GM21423 (cell line): Measurements from ENCODE around the gene SNRNP200.
A peak's percentile ranks its signal among the peaks of the same experiment; 100 is the strongest.
"Not testable (repeated sequence)": the region's sequence is repeated elsewhere in the genome, so short reads cannot be mapped to it uniquely, and the experiment has no call there.

ENCODE experiments used
- ATAC-seq: cut with Tn5 transposase; IDR thresholded peaks from one replicate; pipeline ENCODE4 v1.9.1; 2021; ENCODE audit warnings: mild to moderate bottlenecking, moderate library complexity; ENCODE audit not compliant: unreplicated experiment

Gene SNRNP200

DNA sequence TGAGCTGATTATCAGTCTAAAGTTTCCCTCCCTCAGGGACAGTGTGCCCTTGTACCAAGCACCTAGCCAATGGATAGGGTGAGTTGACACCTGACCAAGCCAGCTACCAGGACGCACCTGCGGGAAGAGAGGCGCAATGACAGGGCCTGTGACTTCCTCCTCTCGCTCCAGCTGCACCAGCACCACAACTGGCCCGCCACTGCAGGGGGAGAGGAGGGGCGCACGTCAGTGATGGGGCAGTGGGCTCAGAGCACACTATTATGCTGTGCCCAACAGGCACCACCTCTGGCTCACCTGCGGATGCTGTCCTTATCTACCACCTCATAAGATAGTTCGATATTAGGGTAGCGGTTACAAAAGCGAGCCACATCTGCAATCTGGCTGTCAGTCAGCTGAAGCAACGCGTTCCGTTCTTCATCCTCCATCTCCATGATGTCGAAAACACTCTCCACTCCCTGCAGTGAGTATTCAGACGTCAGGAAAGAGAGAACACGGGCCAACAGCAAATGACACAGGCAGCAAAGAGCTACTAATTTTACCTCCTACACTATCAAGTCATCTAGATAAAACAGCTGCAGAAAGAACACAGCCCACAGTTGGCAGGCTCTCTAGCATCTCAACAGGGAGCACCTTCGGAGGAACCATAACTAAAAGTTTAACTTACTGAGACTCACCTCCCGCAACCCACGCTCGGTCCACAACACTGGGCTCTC is 28.4 kb downstream of the SNRNP200 start:
- ATAC-seq = no peak

DNA sequence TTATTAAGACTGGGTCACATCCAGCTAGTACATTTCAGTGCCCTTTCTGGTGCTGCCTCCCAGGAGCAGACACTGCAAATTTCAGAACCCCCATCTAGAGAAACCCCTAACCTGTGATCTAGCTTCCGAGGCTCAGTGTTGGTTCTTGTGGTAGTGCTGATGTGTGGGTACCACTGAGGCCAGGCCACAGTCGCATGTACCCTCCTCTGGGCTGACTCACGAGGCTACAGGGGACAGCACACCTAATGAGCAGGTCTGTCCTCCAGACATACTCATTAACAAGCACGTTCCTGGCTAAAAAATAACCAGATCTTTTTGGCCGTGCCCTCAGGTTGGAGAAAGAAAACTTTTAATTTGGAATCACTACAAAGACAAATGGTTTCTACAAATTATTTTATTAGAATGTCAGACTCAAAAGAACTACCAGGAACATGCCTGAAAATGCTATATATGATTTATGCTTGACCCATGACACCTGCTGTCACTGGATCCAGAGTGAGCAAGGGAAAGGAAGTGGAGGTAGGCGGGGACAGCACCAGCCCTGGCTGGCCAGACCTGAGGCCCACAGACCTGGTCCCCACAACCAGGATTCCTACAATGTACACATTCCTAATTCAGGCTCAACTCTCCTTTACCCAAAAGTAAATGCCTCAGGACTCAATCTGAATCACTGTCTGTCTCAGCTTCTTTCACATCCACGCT is 30.8 kb downstream of the SNRNP200 start:
- no peak for ATAC-seq

- no peak for ATAC-seq
Measured at GRCh38 chr2:96273763-96274162, 31.6 kb downstream of the SNRNP200 start.

DNA sequence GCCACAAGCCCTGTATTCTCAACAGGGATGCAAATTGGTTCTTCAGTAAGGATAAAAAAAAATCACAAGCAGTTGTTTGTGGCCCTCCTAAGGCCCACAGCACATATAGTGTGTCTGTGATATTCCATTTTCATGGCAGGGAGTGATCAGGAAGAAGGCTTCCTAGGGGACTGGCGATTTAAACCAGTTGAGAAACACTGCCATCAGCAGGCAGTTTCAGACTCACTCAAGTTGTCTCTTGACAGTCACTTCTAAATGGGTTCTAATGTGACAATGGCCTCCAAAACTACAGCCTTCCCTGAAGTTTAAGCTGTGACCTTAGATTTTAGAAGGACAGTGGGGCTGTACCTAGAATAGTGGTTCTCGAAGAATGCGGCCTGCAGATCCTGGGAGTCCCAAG is 33.4 kb downstream of the SNRNP200 start:
- ATAC-seq = no peak

GRCh38 chr2:96267159-96267971 is 38.0 kb downstream of the SNRNP200 start:
- no peak for ATAC-seq

- peak; percentile 93 for ATAC-seq
Measured at GRCh38 chr2:96265840-96266679, 39.3 kb downstream of the SNRNP200 start, which contains the start of the genes CIAO1 and TMEM127. Gene CIAO1, plus strand, starts transcription at chr2:96266225. Its CDS starts 126 bp downstream, at chr2:96266351. Gene TMEM127, minus strand, starts transcription at chr2:96265997. Its CDS starts 616 bp downstream, at chr2:96265381.

- peak; percentile 17 for ATAC-seq
Measured at GRCh38 chr2:96265349-96265839, 40.0 kb downstream of the SNRNP200 start.

DNA sequence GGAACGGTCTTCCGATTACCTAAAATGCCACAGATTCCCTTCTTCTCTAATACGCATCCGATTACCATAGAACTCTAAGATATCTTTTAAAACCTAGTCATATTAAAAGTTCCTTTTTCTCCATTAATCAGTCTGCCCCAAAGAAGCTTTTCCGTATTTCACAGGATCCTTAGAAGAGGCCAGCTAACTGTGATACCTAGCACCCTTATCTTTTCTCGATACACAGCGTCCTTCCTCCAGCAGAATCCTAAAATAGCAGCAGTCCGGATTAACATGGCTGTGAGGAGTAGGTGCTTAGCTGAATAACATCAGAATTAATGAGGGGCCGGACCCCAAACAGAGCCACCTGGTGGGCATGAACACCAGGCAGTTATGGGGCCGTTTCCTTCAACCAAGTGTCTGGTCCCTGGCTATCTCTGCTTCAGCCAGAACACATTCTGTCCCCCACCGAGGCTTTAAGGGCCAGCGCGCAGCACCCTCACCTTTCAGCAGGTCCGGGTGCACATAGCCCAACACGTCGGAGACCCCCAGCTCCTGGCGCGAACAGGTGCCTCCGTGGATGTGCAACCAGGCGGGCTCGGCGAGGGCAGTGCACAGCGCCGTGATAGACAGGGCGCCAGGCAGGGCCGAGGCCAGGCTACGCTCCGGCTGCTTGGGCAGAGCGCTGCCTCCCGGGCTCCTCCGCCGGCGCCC is 40.5 kb downstream of the SNRNP200 start:
- no peak for ATAC-seq

DNA sequence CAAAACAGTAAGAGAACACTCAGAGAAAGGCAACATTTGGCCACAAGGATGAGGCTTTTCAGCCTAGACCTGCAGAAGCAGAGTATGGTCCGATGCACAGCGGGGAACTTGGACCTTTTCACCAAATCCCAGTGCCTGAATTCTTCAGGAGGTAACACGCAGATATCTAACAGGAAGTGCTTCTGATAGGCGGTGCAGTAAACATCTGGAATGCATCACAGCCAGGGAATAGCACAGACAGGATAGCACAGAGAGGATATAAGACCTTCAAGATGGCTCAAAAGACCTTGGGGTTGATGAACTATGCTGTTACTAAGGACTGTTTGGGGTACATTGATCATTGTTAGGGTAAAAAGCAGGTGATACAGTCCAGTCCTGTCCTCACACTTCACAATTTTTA is 41.3 kb downstream of the SNRNP200 start:
- no peak for ATAC-seq

DNA sequence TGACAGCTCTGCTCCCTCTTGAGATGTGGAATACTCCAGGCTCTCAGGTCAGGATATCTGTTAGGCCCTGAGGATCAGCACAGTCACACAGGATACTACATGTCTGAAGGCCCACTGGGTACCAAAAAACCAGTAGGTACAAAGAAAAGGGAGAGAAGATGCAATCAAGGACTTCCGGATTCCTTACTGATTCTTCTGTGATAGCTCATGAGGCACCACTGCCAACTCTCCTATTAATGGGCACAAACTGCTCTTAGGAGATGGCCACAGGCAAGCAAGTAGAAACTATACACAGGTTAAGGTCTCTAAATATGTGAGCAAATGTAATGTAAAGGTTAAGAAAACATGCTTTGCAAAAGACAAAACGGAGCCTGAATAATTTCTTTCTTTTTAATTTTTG is 43.0 kb downstream of the SNRNP200 start:
- no peak for ATAC-seq

- no peak for ATAC-seq
Measured at GRCh38 chr2:96261328-96262003, 43.9 kb downstream of the SNRNP200 start.

DNA sequence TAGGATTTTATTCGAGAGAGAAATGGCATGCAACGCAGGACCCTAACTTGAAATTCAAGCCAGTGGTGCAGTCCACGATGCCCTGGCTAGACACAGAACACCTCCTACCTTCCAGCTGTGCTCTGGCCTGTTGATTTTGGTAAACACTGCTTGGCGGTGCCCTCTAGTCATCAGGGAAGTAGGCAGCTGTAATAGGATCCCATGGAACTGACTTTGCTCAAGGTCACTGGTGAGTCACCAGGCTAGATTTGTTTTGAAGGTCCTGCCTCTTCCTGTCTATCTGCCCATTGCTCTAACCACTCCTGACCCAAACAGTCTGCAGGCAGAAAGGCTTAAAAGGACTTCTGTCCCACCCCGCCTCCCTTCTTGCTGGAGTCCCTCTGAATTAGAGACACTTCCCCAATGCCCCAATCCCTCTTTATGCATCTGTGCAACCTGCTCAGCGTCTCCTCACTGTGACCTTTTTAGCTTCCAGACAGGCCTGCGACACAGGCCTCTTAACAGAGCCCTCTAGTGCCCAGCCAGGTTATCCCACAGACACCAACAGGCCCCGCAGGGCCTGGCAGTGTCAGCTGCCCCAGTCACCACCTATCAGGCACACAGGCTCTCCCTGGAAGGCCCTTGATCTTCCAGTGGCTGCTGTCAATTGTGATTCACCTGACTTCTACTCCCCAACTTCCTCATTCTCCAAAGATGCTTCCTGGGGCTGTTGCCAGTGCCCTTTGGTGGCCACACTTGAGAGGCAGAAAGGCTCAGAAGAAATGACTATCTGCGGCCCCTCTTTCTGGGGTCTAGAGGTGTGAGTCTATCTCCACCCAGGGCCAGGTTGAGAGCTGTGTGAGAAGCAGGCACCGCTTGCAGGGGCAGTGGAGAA is 44.7 kb downstream of the SNRNP200 start:
- no peak for ATAC-seq

DNA sequence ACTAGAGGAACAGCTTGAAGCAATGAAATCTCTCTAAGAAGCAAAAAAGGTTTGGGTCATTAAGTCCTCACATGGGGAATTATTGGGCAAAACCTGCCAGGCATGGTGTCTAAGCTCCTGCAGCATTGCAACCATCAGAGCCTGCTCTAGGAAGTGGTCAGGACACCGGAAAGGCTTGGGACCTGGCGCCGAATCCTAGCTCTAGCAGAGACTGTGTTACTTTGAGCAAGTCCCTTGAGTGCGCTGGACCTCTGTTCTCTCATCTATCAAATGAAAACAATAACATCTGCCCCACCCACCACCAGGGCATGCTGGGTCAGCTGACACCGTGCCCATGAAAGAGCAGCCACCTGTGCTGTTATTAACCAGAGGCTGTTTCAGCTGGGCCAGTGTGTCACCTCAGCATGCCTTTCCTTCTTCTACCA is 45.8 kb downstream of the SNRNP200 start:
- no peak for ATAC-seq

- ATAC-seq = no peak
Measured at GRCh38 chr2:96258166-96259022, 47.0 kb downstream of the SNRNP200 start.

DNA sequence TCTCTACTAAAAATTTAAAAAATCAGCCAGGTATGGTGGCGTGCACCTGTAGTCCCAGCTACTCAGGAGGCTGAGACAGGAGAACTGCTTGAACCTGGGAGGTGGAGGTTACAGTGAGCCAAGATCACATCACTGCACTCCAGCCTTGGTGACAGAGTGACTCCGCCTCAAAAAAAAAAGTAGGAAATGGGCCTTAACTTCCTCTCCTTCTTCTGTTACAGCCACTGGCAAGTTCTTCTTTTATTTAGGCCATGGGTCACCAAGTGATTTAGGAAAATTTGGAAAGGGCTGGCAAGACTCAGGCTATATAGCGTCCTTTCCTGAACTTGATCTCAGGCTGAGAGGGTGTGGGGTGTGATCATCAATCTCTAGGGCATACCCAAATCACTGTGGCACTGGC is 47.6 kb downstream of the SNRNP200 start:
- ATAC-seq = not testable (repeated sequence)

- no peak for ATAC-seq
Measured at GRCh38 chr2:96256611-96257113, 48.7 kb downstream of the SNRNP200 start.

- ATAC-seq = no peak
Measured at GRCh38 chr2:96254571-96254970, 50.8 kb downstream of the SNRNP200 start.
